ENCODE measurements around the gene KRTAP20-3.

The KRTAP20-3 gene

DNA sequence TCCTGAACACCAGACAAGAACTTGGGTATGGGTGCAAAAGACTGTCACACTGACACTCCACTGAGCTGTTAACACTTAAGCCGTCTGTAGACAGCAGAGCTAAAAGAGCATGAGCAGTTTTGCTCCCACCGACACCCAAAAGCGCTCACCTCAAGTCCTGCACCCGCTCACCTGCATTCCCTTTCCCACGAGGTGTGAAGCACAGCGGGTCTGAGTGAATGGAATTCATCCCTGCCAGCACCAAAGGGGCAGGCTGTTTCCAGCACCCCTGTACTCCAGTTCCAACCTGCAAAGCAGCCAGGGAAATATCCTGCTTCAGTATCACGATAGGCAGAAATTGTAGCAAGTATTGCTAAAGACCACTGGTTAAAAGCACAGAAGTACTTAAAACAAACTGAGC, 47.2 kb downstream of the KRTAP20-3 start:
- DNase-seq = no peak
